GM06990 (cell line): ENCODE results near the gene CCDC33.

Experiments used
- DNase-seq: peaks from one replicate; pipeline ENCODE4 v3.0.0-alpha.2; 2011; ENCODE audit not compliant: insufficient read length; ENCODE audit errors: extremely low read depth
- H3K27me3 ChIP-seq: replicated peaks from 2 replicates; pipeline ENCODE4 v1.6.0; 2011; ENCODE audit warnings: low read length; ENCODE audit not compliant: control insufficient read depth, insufficient read depth
- H3K36me3 ChIP-seq: 2 replicates; pipeline ENCODE4 v1.5.1; 2011; ENCODE audit warnings: low read length; ENCODE audit not compliant: control insufficient read depth, insufficient read depth
- H3K4me3 ChIP-seq: replicated peaks from 2 replicates; pipeline ENCODE4 v1.5.1; 2011; ENCODE audit warnings: low read depth, mild to moderate bottlenecking, control low read depth, low read length
- CTCF ChIP-seq: IDR thresholded peaks from 2 replicates; pipeline ENCODE4 v1.5.1; 2011; ENCODE audit warnings: low read length, control low read depth, mild to moderate bottlenecking, inconsistent platforms; ENCODE audit not compliant: insufficient read depth, poor library complexity, severe bottlenecking

Gene CCDC33

GRCh38 chr15:74206801-74207281 is 29.3 kb upstream of the CCDC33 start:
- Histone ChIP-seq H3K4me3 (no peak overlapping the region), H3K36me3 (no peaks in the 10 kb centered on the region), H3K27me3 (no peaks in the 10 kb centered on the region)
- no peak for TF ChIP-seq CTCF
- no peak for DNase-seq

- Histone ChIP-seq H3K27me3 (no peaks in the 10 kb centered on the region), H3K4me3 (no peak overlapping the region), H3K36me3 (no peaks in the 10 kb centered on the region)
- DNase-seq: no peak
- no peak for TF ChIP-seq CTCF
Measured at GRCh38 chr15:74207652-74208440, 28.3 kb upstream of the CCDC33 start.

- no peak for TF ChIP-seq CTCF
- Histone ChIP-seq H3K36me3 (no peaks in the 10 kb centered on the region), H3K27me3 (no peaks in the 10 kb centered on the region), H3K4me3 (no peak overlapping the region)
- no peak for DNase-seq
Measured at GRCh38 chr15:74208496-74208895, 27.6 kb upstream of the CCDC33 start.

GRCh38 chr15:74208901-74209559 is 27.1 kb upstream of the CCDC33 start:
- DNase-seq: no peak
- Histone ChIP-seq H3K36me3 (no peaks in the 10 kb centered on the region), H3K4me3 (no peak overlapping the region)

GRCh38 chr15:74209560-74209958 is 26.6 kb upstream of the CCDC33 start:
- DNase-seq: no peak
- no peaks in the 10 kb centered on the region for H3K36me3 ChIP-seq
- no peak for TF ChIP-seq CTCF
- H3K27me3 ChIP-seq: no peaks in the 10 kb centered on the region
- no peak overlapping the region for H3K4me3 ChIP-seq

More at GRCh38 chr15:74208901-74209559, 27.1 kb upstream of the CCDC33 start:
- H3K27me3 ChIP-seq: no peaks in the 10 kb centered on the region
- TF ChIP-seq CTCF: no peak
